ENCODE data around the gene WDFY2.

- TF ChIP-seq CTCF (IDR thresholded peaks at IDR 0.05), result no peak
- TF ChIP-seq POLR2A (IDR thresholded peaks at IDR 0.05), result no peak
- TF ChIP-seq EP300 (IDR thresholded peaks at IDR 0.05), result no peak
These were observed 163.5 kb downstream of the WDFY2 start for GRCh38 chr13:51747438-51748434.
